HEK293 (cell line): ENCODE measurements around the gene WDR64.

ENCODE experiments used
- CTCF ChIA-PET: fragments of 350-600 bp; formaldehyde crosslinking; extraction: SDS; loops from one replicate; lab custom pipeline; 2021; ENCODE audit warnings: antibody characterized with exemption; lab: Yijun Ruan, JAX
- POLR2A ChIA-PET: fragments of 300-600 bp; formaldehyde crosslinking; extraction: SDS; loops from one replicate; lab custom pipeline; 2020; ENCODE audit warnings: antibody characterized with exemption, inconsistent platforms; lab: Yijun Ruan, JAX
- H3K27ac ChIP-seq: fragments of 200-500 bp; sonication (Bioruptor generic); 2 replicates; pipeline ENCODE4 v1.5.1; 2014; ENCODE audit warnings: low read depth, low read length, control low read depth, inconsistent platforms; ENCODE audit errors: extremely low read depth
- H3K36me3 ChIP-seq, 2 experiments: fragments of 200-500 bp in 1 of 2; sonication (Bioruptor generic) in 1 of 2; 1 replicate in 1 of 2; 2 replicates in 1 of 2; pipeline ENCODE4 v1.5.1; 2014 to 2017; ENCODE audit warnings: inconsistent platforms in 2 of 2, low read length in 2 of 2; ENCODE audit not compliant: control insufficient read depth in 2 of 2, insufficient read depth in 1 of 2
- H3K4me1 ChIP-seq: fragments of 200-500 bp; sonication (Bioruptor generic); 2 replicates; pipeline ENCODE4 v1.5.1; 2014; ENCODE audit warnings: mild to moderate bottlenecking, low read length, inconsistent platforms; ENCODE audit not compliant: control insufficient read depth, insufficient read depth
- H3K4me3 ChIP-seq: 2 replicates; pipeline ENCODE4 v1.5.1; 2011; ENCODE audit warnings: low read depth, mild to moderate bottlenecking, control low read depth, low read length, moderate library complexity
- H3K9me3 ChIP-seq: fragments of 200-500 bp; sonication (Bioruptor generic); 2 replicates; pipeline ENCODE4 v1.5.1; 2014; ENCODE audit warnings: low read depth, low read length, inconsistent platforms; ENCODE audit not compliant: control insufficient read depth, insufficient read depth
- BCL11A ChIP-seq: fragments of 450-650 bp; formaldehyde crosslinking; IDR thresholded peaks from 2 replicates; pipeline ENCODE4 v1.5.1; 2016; ENCODE audit warnings: low read depth, missing biosample characterization, missing genetic modification characterization
- GLIS1 ChIP-seq: fragments of 450-650 bp; formaldehyde crosslinking; IDR thresholded peaks from 2 replicates; pipeline ENCODE4 v1.5.1; 2016; ENCODE audit warnings: missing biosample characterization, missing genetic modification characterization
- KLF16 ChIP-seq: fragments of 450-650 bp; formaldehyde crosslinking; IDR thresholded peaks from 2 replicates; pipeline ENCODE4 v1.5.1; 2017; ENCODE audit warnings: missing biosample characterization, missing genetic modification characterization
- MYNN ChIP-seq: fragments of 450-650 bp; formaldehyde crosslinking; IDR thresholded peaks from 2 replicates; pipeline ENCODE4 v1.5.1; 2016; ENCODE audit warnings: missing biosample characterization, missing genetic modification characterization, borderline replicate concordance
- MZF1 ChIP-seq: fragments of 450-650 bp; formaldehyde crosslinking; IDR thresholded peaks from 2 replicates; pipeline ENCODE4 v1.5.1; 2017; ENCODE audit warnings: missing biosample characterization, missing genetic modification characterization, borderline replicate concordance
- OSR2 ChIP-seq: fragments of 450-650 bp; formaldehyde crosslinking; IDR thresholded peaks from 2 replicates; pipeline ENCODE4 v1.5.1; 2016; ENCODE audit warnings: missing biosample characterization, missing genetic modification characterization
- OVOL3 ChIP-seq: fragments of 450-650 bp; formaldehyde crosslinking; IDR thresholded peaks from 2 replicates; pipeline ENCODE4 v1.5.1; 2016; ENCODE audit warnings: missing biosample characterization, missing genetic modification characterization
- SCRT1 ChIP-seq: fragments of 450-650 bp; formaldehyde crosslinking; IDR thresholded peaks from 2 replicates; pipeline ENCODE4 v1.5.1; 2016; ENCODE audit warnings: missing biosample characterization, missing genetic modification characterization, borderline replicate concordance
- ZBTB10 ChIP-seq: fragments of 450-650 bp; formaldehyde crosslinking; IDR thresholded peaks from 2 replicates; pipeline ENCODE4 v1.5.1; 2016; ENCODE audit warnings: missing biosample characterization, missing genetic modification characterization
- ZBTB20 ChIP-seq: fragments of 450-650 bp; formaldehyde crosslinking; IDR thresholded peaks from 2 replicates; pipeline ENCODE4 v1.5.1; 2016; ENCODE audit warnings: missing biosample characterization, missing genetic modification characterization
- ZFP3 ChIP-seq: fragments of 450-650 bp; formaldehyde crosslinking; IDR thresholded peaks from 2 replicates; pipeline ENCODE4 v1.5.1; 2016; ENCODE audit warnings: low read depth, missing biosample characterization, missing genetic modification characterization
- ZNF132 ChIP-seq: fragments of 450-650 bp; formaldehyde crosslinking; IDR thresholded peaks from 2 replicates; pipeline ENCODE4 v1.5.1; 2017; ENCODE audit warnings: missing biosample characterization, missing genetic modification characterization, borderline replicate concordance
- ZNF140 ChIP-seq: fragments of 450-650 bp; formaldehyde crosslinking; IDR thresholded peaks from 2 replicates; pipeline ENCODE4 v1.5.1; 2016; ENCODE audit warnings: missing biosample characterization, missing genetic modification characterization
- ZNF19 ChIP-seq: fragments of 450-650 bp; formaldehyde crosslinking; IDR thresholded peaks from 2 replicates; pipeline ENCODE4; 2016; ENCODE audit warnings: missing biosample characterization, missing genetic modification characterization, low read depth
- ZNF2 ChIP-seq: fragments of 450-650 bp; formaldehyde crosslinking; IDR thresholded peaks from 2 replicates; pipeline ENCODE4 v1.5.1; 2016; ENCODE audit warnings: missing biosample characterization, missing genetic modification characterization
- ZNF274 ChIP-seq, 2 experiments: fragments of 200-500 bp in 1 of 2; fragments of 450-650 bp in 1 of 2; sonication (Bioruptor generic) in 1 of 2; formaldehyde crosslinking in 1 of 2; IDR thresholded peaks; 2 replicates each; pipeline versions ENCODE4 v1.5.1 to v1.6.1; 2014 to 2016; ENCODE audit warnings: borderline replicate concordance in 1 of 2, inconsistent platforms in 1 of 2, low read length in 1 of 2, missing biosample characterization in 1 of 2, missing genetic modification characterization in 1 of 2
- ZNF324 ChIP-seq: fragments of 450-650 bp; formaldehyde crosslinking; IDR thresholded peaks from 2 replicates; pipeline ENCODE4 v1.5.1; 2016; ENCODE audit warnings: missing biosample characterization, missing genetic modification characterization
- ZNF366 ChIP-seq: fragments of 450-650 bp; formaldehyde crosslinking; conservative IDR thresholded peaks from 2 replicates; pipeline ENCODE4 v1.5.1; 2016; ENCODE audit warnings: missing biosample characterization, missing genetic modification characterization
- ZNF416 ChIP-seq: fragments of 450-650 bp; formaldehyde crosslinking; IDR thresholded peaks from 2 replicates; pipeline ENCODE4 v1.5.1; 2016; ENCODE audit warnings: missing biosample characterization, missing genetic modification characterization
- ZNF433 ChIP-seq: fragments of 450-650 bp; formaldehyde crosslinking; IDR thresholded peaks from 2 replicates; pipeline ENCODE4 v1.5.1; 2016; ENCODE audit warnings: missing biosample characterization, missing genetic modification characterization, low read depth
- ZNF544 ChIP-seq: fragments of 450-650 bp; formaldehyde crosslinking; IDR thresholded peaks from 2 replicates; pipeline ENCODE4 v1.5.0; 2017; ENCODE audit warnings: missing biosample characterization, missing genetic modification characterization
- ZNF560 ChIP-seq: fragments of 450-650 bp; formaldehyde crosslinking; IDR thresholded peaks from 2 replicates; pipeline ENCODE4 v1.5.1; 2017; ENCODE audit warnings: missing biosample characterization, missing genetic modification characterization, borderline replicate concordance
- ZNF639 ChIP-seq: fragments of 450-650 bp; formaldehyde crosslinking; IDR thresholded peaks from 2 replicates; pipeline ENCODE4 v1.5.1; 2016; ENCODE audit warnings: missing biosample characterization, missing genetic modification characterization
- ZNF791 ChIP-seq: fragments of 450-650 bp; formaldehyde crosslinking; IDR thresholded peaks from 2 replicates; pipeline ENCODE4 v1.5.1; 2016; ENCODE audit warnings: missing biosample characterization, missing genetic modification characterization
- TF ChIP-seq, protein P1 (sequence below): fragments of 450-650 bp; formaldehyde crosslinking; conservative IDR thresholded peaks from 2 replicates; pipeline ENCODE4 v1.5.1; 2016; ENCODE audit warnings: low read depth, missing biosample characterization, missing genetic modification characterization
- TF ChIP-seq, protein P2 (sequence below): fragments of 450-650 bp; formaldehyde crosslinking; IDR thresholded peaks from 2 replicates; pipeline ENCODE4 v1.5.1; 2017; ENCODE audit warnings: missing biosample characterization, mild to moderate bottlenecking, missing genetic modification characterization, moderate library complexity

The WDR64 gene

GRCh38 chr1:241813768-241814320 is 161.8 kb downstream of the WDR64 start (continued):
- TF ChIP-seq, protein P1, sequence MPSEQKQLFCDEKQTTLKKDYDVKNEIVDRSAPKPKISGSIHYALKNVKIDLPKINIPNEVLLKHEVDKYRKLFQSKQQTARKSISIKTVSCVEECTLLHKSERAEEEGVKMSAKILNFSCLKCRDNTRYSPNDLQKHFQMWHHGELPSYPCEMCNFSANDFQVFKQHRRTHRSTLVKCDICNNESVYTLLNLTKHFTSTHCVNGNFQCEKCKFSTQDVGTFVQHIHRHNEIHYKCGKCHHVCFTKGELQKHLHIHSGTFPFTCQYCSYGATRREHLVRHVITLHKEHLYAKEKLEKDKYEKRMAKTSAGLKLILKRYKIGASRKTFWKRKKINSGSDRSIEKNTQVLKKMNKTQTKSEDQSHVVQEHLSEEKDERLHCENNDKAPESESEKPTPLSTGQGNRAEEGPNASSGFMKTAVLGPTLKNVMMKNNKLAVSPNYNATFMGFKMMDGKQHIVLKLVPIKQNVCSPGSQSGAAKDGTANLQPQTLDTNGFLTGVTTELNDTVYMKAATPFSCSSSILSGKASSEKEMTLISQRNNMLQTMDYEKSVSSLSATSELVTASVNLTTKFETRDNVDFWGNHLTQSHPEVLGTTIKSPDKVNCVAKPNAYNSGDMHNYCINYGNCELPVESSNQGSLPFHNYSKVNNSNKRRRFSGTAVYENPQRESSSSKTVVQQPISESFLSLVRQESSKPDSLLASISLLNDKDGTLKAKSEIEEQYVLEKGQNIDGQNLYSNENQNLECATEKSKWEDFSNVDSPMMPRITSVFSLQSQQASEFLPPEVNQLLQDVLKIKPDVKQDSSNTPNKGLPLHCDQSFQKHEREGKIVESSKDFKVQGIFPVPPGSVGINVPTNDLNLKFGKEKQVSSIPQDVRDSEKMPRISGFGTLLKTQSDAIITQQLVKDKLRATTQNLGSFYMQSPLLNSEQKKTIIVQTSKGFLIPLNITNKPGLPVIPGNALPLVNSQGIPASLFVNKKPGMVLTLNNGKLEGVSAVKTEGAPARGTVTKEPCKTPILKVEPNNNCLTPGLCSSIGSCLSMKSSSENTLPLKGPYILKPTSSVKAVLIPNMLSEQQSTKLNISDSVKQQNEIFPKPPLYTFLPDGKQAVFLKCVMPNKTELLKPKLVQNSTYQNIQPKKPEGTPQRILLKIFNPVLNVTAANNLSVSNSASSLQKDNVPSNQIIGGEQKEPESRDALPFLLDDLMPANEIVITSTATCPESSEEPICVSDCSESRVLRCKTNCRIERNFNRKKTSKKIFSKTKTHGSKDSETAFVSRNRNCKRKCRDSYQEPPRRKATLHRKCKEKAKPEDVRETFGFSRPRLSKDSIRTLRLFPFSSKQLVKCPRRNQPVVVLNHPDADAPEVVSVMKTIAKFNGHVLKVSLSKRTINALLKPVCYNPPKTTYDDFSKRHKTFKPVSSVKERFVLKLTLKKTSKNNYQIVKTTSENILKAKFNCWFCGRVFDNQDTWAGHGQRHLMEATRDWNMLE (tag by site-specific recombination), result no peak
- TF ChIP-seq OVOL3 (tag by site-specific recombination) (no peak), KLF16 (tag by site-specific recombination) (no peak), ZBTB10 (tag by site-specific recombination) (no peak), GLIS1 (tag by site-specific recombination) (no peak), ZNF274 (IDR thresholded peaks at IDR 0.05; ENCODE audit: low read length) (no peak), ZNF274 (tag by site-specific recombination; IDR thresholded peaks at IDR 0.05; ENCODE audit: borderline replicate concordance) (no peak), ZFP3 (no peak), ZNF19 (no peak), ZNF132 (no peak)

DNA sequence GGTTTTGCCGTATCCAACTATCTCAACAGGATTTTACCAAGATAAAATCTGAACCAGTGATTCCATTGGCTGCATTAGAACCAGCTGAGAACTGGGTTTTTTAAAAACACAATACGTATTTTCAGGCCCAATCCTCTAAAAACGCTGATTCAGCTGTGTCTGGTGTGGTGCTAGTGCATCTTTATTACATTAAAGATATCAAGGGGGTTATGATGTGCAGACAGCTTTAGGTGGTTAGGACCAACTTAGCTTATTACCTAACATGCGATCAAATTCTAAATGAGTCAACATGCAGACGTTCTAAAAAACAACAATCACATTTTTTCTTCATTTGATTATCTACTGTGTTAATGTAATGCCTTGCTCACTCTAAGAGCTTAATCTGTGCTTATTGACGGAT is 163.9 kb downstream of the WDR64 start:
- CTCF ChIA-PET, result interaction anchor here (1.2 kb wide), 2 partner anchors 10 to 19 kb away, joined by 3 to 4 read pairs; no protein-coding TSS in a partner anchor
- Histone ChIP-seq H3K9me3 (no peaks in the 10 kb centered on the region), H3K36me3 (no peaks in the 10 kb centered on the region), H3K4me3 (no peak overlapping the region)
- no peak for TF ChIP-seq OSR2 (tag by site-specific recombination)
- no peak for TF ChIP-seq ZNF2 (tag by site-specific recombination)
- no peak for TF ChIP-seq ZNF416 (tag by site-specific recombination)
- no peak for TF ChIP-seq ZNF324 (tag by site-specific recombination)
- TF ChIP-seq ZNF560 (tag by site-specific recombination), result no peak
- no peak for TF ChIP-seq SCRT1 (tag by site-specific recombination)
- TF ChIP-seq ZNF544 (tag by site-specific recombination), result no peak
- no peak for TF ChIP-seq ZBTB20 (tag by site-specific recombination)
- TF ChIP-seq, protein P2, sequence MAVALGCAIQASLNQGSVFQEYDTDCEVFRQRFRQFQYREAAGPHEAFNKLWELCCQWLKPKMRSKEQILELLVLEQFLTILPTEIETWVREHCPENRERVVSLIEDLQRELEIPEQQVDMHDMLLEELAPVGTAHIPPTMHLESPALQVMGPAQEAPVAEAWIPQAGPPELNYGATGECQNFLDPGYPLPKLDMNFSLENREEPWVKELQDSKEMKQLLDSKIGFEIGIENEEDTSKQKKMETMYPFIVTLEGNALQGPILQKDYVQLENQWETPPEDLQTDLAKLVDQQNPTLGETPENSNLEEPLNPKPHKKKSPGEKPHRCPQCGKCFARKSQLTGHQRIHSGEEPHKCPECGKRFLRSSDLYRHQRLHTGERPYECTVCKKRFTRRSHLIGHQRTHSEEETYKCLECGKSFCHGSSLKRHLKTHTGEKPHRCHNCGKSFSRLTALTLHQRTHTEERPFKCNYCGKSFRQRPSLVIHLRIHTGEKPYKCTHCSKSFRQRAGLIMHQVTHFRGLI (tag by site-specific recombination), result no peak
- TF ChIP-seq BCL11A (tag by site-specific recombination), result no peak
- TF ChIP-seq MYNN (tag by site-specific recombination), result no peak
- no peak for TF ChIP-seq ZNF366 (tag by site-specific recombination)
- TF ChIP-seq ZNF639 (tag by site-specific recombination), result no peak
- no peak for TF ChIP-seq MZF1 (tag by site-specific recombination)
- TF ChIP-seq ZNF433 (tag by site-specific recombination), result no peak
- no peak for TF ChIP-seq ZNF140 (tag by site-specific recombination)
- TF ChIP-seq ZNF791 (tag by site-specific recombination), result no peak
- TF ChIP-seq, all 188 proteins: peak for 0
- POLR2A ChIA-PET, result interaction anchor here (0.5 kb wide), 1 partner anchor 73 kb away, joined by 3 read pairs; no protein-coding TSS in a partner anchor
- Histone ChIP-seq H3K4me1 (no peaks in the 10 kb centered on the region), H3K27ac (no peak overlapping the region)
